HCT116 (cell line): ENCODE measurements around the gene PPIC. TPM values are rescaled to one million over a fixed set of nuclear protein-coding genes. Genes with fewer than 3 reads are reported as not detected.
A peak's percentile ranks its signal among the peaks of the same experiment; 100 is the strongest.

Source experiments
- ATAC-seq: fragments of 200-7000 bp; cut with Tn5 transposase; 2 replicates; pipeline ENCODE4 v1.9.1; 2020; ENCODE audit warnings: mild to moderate bottlenecking, moderate library complexity
- BruUV-seq: library from RNA; stranded (reverse); fragments of 400-500 nt; replicated peaks from 2 replicates; lab custom pipeline; 2021; lab: Mats Ljungman, UMichigan
- CTCF ChIA-PET: fragments of 300-600 bp; sonication (Branson Sonifier 250); formaldehyde crosslinking; loops from one replicate; lab custom pipeline; 2021; ENCODE audit warnings: antibody characterized with exemption; lab: Charles Lee
- POLR2A ChIA-PET: fragments of 300-600, 350-600 bp; sonication (Branson Sonifier 250); formaldehyde crosslinking; loops from one replicate; lab custom pipeline; 2021; ENCODE audit warnings: antibody characterized with exemption; lab: Charles Lee
- RAD21 ChIA-PET, 2 experiments: fragments of 300-600 bp; sonication (Branson Sonifier 250); formaldehyde crosslinking; loops; one replicate each; lab custom pipeline; 2023; ENCODE audit warnings: low total read pairs in 2 of 2; ENCODE audit not compliant: uncharacterized antibody in 2 of 2, unreplicated experiment in 2 of 2, low non-redundant PET in 1 of 2; lab: Charles Lee
- DNase-seq: peaks from one replicate; pipeline ENCODE4 v3.0.0-alpha.2; 2010; ENCODE audit warnings: low read depth, low spot score
- H2AFZ ChIP-seq: fragments of 200-600 bp; shearing (Covaris generic), sonication (generic); 2 replicates; pipeline ENCODE4 v1.6.1; 2017; ENCODE audit warnings: low read depth, mixed run types, mixed read lengths, antibody characterized with exemption, low read length; ENCODE audit not compliant: poor library complexity, severe bottlenecking
- H3K27ac ChIP-seq: 2 replicates; pipeline ENCODE4 v1.5.1; 2012; ENCODE audit warnings: low read depth, low read length
- H3K27me3 ChIP-seq: fragments of 200-600 bp; sonication (generic); 2 replicates; pipeline ENCODE4 v1.6.1; 2016; ENCODE audit warnings: mixed run types, low read length, mixed read lengths; ENCODE audit not compliant: insufficient read depth
- H3K36me3 ChIP-seq, 2 experiments: fragments of 200-500 bp in 1 of 2; fragments of 200-600 bp in 1 of 2; sonication (Bioruptor generic) in 1 of 2; sonication (generic) in 1 of 2; 2 replicates each; pipeline versions ENCODE4 v1.5.1 to v1.6.1; 2014 to 2016; ENCODE audit warnings: low read length in 2 of 2, inconsistent platforms in 1 of 2, mixed read lengths in 1 of 2, mixed run types in 1 of 2; ENCODE audit not compliant: insufficient read depth in 2 of 2, control insufficient read depth in 1 of 2
- H3K4me1 ChIP-seq, 2 experiments: fragments of 200-600 bp in 1 of 2; sonication (generic) in 1 of 2; 2 replicates each; pipeline versions ENCODE4 v1.5.1 to v1.6.1; 2012 to 2017; ENCODE audit warnings: low read length in 2 of 2, inconsistent platforms in 1 of 2, mild to moderate bottlenecking in 1 of 2, mixed read lengths in 1 of 2, mixed run types in 1 of 2, moderate library complexity in 1 of 2; ENCODE audit not compliant: insufficient read depth in 2 of 2, control insufficient read depth in 1 of 2
- H3K4me2 ChIP-seq: fragments of 200-600 bp; sonication (generic); 2 replicates; pipeline ENCODE4 v1.6.1; 2017; ENCODE audit warnings: mixed run types, low read length, mixed read lengths
- H3K4me3 ChIP-seq, 2 experiments: fragments of 200-600 bp in 1 of 2; sonication (generic) in 1 of 2; replicated peaks in 1 of 2; 2 replicates each; pipeline ENCODE4 v1.5.1; 2011 to 2016; ENCODE audit warnings: low read length in 2 of 2, control low read depth in 1 of 2, low read depth in 1 of 2, mild to moderate bottlenecking in 1 of 2, mixed read lengths in 1 of 2, mixed run types in 1 of 2
- H3K79me2 ChIP-seq: fragments of 200-600 bp; sonication (generic); 2 replicates; pipeline ENCODE4 v1.6.1; 2017; ENCODE audit warnings: mild to moderate bottlenecking, mixed run types, low read length, moderate library complexity, mixed read lengths; ENCODE audit not compliant: insufficient read depth
- H3K9ac ChIP-seq: fragments of 200-600 bp; sonication (generic); 2 replicates; pipeline ENCODE4 v1.6.1; 2016; ENCODE audit warnings: low read length, mixed read lengths
- H3K9me2 ChIP-seq: fragments of 200-600 bp; sonication (generic), shearing (Covaris generic); 2 replicates; pipeline ENCODE4 v1.6.1; 2017; ENCODE audit warnings: mixed run types, mild to moderate bottlenecking, moderate library complexity; ENCODE audit not compliant: insufficient read depth
- H3K9me3 ChIP-seq, 2 experiments: fragments of 200-500 bp in 1 of 2; fragments of 200-600 bp in 1 of 2; sonication (Bioruptor generic) in 1 of 2; sonication (generic) in 1 of 2; 2 replicates each; pipeline ENCODE4 v1.6.1; 2014 to 2017; ENCODE audit warnings: low read length in 2 of 2, mixed read lengths in 2 of 2, inconsistent platforms in 1 of 2, low read depth in 1 of 2, mild to moderate bottlenecking in 1 of 2, mixed run types in 1 of 2, moderate library complexity in 1 of 2; ENCODE audit not compliant: control insufficient read depth in 1 of 2, insufficient read depth in 1 of 2
- H4K20me1 ChIP-seq: fragments of 200-600 bp; sonication (generic), shearing (Covaris generic); 2 replicates; pipeline ENCODE4 v1.6.1; 2017; ENCODE audit warnings: mixed run types, mild to moderate bottlenecking, moderate library complexity; ENCODE audit not compliant: insufficient read depth
- CBX3 ChIP-seq: IDR thresholded peaks from 2 replicates; pipeline ENCODE4 v1.6.1; 2012; ENCODE audit warnings: low read depth
- CEBPB ChIP-seq: IDR thresholded peaks from 2 replicates; pipeline ENCODE4 v1.6.1; 2012; ENCODE audit warnings: low read depth
- EGR1 ChIP-seq: IDR thresholded peaks from 2 replicates; pipeline ENCODE4 v1.6.1; 2012; ENCODE audit warnings: low read depth
- ELF1 ChIP-seq: IDR thresholded peaks from 2 replicates; pipeline ENCODE4 v1.6.1; 2012; ENCODE audit warnings: low read depth, borderline replicate concordance
- EZH2phosphoT487 ChIP-seq: fragments of 200-600 bp; IDR thresholded peaks from 2 replicates; pipeline ENCODE4 v1.6.1; 2018; ENCODE audit warnings: antibody characterized with exemption, borderline replicate concordance
- FOSL1 ChIP-seq: IDR thresholded peaks from 2 replicates; pipeline ENCODE4 v1.6.1; 2012; ENCODE audit warnings: low read depth
- JUND ChIP-seq: IDR thresholded peaks from 2 replicates; pipeline ENCODE4 v1.6.1; 2012
- MAX ChIP-seq: IDR thresholded peaks from 2 replicates; pipeline ENCODE4 v1.6.1; 2012
- POLR2A ChIP-seq: IDR thresholded peaks from 2 replicates; pipeline ENCODE4 v1.7.0; 2011; ENCODE audit warnings: borderline replicate concordance; ENCODE audit not compliant: insufficient read depth, insufficient read length; ENCODE audit errors: extremely low read depth
- POLR2AphosphoS5 ChIP-seq: IDR thresholded peaks from 2 replicates; pipeline ENCODE4 v1.6.1; 2011; ENCODE audit warnings: mild to moderate bottlenecking, low read depth, low read length, moderate library complexity
- RAD21 ChIP-seq: IDR thresholded peaks from 2 replicates; pipeline ENCODE4 v1.6.1; 2012; ENCODE audit warnings: low read depth, mild to moderate bottlenecking
- REST ChIP-seq: IDR thresholded peaks from 2 replicates; pipeline ENCODE4 v1.6.1; 2012; ENCODE audit warnings: low read depth
- SIN3A ChIP-seq: IDR thresholded peaks from 2 replicates; pipeline ENCODE4 v1.6.1; 2012; ENCODE audit warnings: low read depth
- SP1 ChIP-seq: IDR thresholded peaks from 2 replicates; pipeline ENCODE4 v1.6.1; 2012; ENCODE audit warnings: low read depth
- YY1 ChIP-seq: IDR thresholded peaks from 2 replicates; pipeline ENCODE4 v1.6.1; 2011; ENCODE audit warnings: low read length, low read depth, moderate library complexity, mild to moderate bottlenecking; ENCODE audit not compliant: insufficient replicate concordance; ENCODE audit errors: extremely low read depth
- ZBTB33 ChIP-seq: IDR thresholded peaks from 2 replicates; pipeline ENCODE4 v1.6.1; 2011; ENCODE audit warnings: mild to moderate bottlenecking, low read length, moderate library complexity; ENCODE audit not compliant: insufficient replicate concordance; ENCODE audit errors: extremely low read depth
- ZFX ChIP-seq: fragments of 450-650 bp; IDR thresholded peaks from 2 replicates; pipeline ENCODE4 v1.6.1; 2017
- intact Hi-C: fragments of 100-400 bp; cut with micrococcal nuclease; formaldehyde crosslinking; loops from 2 replicates; pipeline ENCODE4 v1.10.0; 2022
- total RNA-seq: library from RNA; stranded (reverse); gene quantifications from one replicate; pipeline ENCODE4 v1.2.1, GENCODE V29; 2021; ENCODE audit not compliant: unreplicated experiment

PPIC gene
- total RNA-seq, 1 experiment from 2014 or later: 21.5 TPM

DNA sequence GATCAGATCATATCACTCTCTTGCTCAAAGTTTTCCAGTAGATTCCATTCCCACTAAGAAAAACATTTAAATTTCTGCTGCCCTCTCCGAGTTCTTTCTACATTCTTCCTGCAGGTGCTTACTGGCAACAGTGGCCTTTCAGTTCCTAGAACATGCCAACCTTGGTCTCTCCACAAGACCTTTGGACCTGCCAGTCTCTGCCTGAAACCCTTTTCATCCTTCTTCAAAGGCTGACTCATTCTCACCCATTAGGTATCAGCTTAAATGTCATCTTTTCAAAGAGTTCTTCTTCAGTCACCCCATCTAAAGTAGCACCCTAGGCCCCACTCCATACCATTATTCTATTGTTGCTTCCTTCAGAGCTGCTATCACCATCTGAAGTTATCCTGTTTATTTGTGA, 21.8 kb downstream of the PPIC start:
- POLR2A ChIA-PET: no interaction called here
- H3K9ac ChIP-seq: no peak overlapping the region
- DNase-seq (no peak), ATAC-seq (no peak)
- H3K36me3 ChIP-seq: no peaks in the 10 kb centered on the region
- no peaks in the 10 kb centered on the region for H4K20me1 ChIP-seq
- no peaks in the 10 kb centered on the region for H3K9me2 ChIP-seq
- no peak overlapping the region for H2AFZ ChIP-seq
- H3K4me2 ChIP-seq: 0 out of 2 replicates have a peak overlapping the region, but pooled peaks have one; percentile 6
- no TSS peak for BruUV-seq
- TF ChIP-seq EGR1 (no peak), MAX (no peak), SP1 (no peak), FOSL1 (no peak)
- H3K79me2 ChIP-seq: no peaks in the 10 kb centered on the region
- CTCF ChIA-PET: no interaction called here
- peaks cover 0 to 8% of the 10 kb centered on the region in 2 experiments; a peak in 1 of 4 replicates for H3K4me1 ChIP-seq
- RAD21 ChIA-PET: no interaction called here
- intact Hi-C loops: no loop called here
- H3K4me3 ChIP-seq: no peak overlapping the region
- no peaks in the 10 kb centered on the region for H3K27me3 ChIP-seq
- no peak overlapping the region for H3K27ac ChIP-seq
- H3K9me3 ChIP-seq: no peaks in the 10 kb centered on the region

DNA sequence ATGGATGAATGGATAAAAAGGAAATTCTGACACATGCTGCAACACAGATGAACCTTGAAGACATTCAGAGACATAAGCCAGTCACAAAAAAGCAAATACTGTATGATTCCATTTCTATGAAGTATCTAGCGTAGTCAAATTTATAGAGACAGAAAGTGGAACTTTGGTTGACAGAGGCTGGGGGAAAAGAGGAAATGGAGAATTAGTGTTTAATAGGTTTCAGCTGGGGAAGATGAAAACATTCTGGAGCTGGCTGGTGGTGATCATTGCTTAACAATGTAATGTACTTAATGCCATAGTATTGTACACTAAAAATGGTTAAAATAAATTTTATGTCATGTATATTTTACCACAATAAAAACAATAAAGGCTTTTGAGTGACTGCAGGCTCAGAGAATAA, 24.2 kb downstream of the PPIC start:
- no TSS peak for BruUV-seq
- H3K4me1 ChIP-seq: peaks cover 0 to 8% of the 10 kb centered on the region in 2 experiments; a peak in 1 of 4 replicates
- no peak for TF ChIP-seq SIN3A
- no peak for TF ChIP-seq POLR2A
- TF ChIP-seq EZH2phosphoT487: no peak
- TF ChIP-seq POLR2AphosphoS5: no peak
- TF ChIP-seq JUND: no peak
- no peak for TF ChIP-seq ZBTB33
- TF ChIP-seq YY1: no peak
- TF ChIP-seq ELF1: no peak
- no peak for TF ChIP-seq REST
- TF ChIP-seq EGR1: no peak
- no peak for TF ChIP-seq MAX
- no peak for TF ChIP-seq RAD21
- TF ChIP-seq ZFX: no peak
- no peak for TF ChIP-seq SP1
- no peak for TF ChIP-seq CEBPB
- no peak for TF ChIP-seq CBX3
- H3K36me3 ChIP-seq: no peaks in the 10 kb centered on the region
- ATAC-seq (no peak), DNase-seq (no peak)
- no peaks in the 10 kb centered on the region for H3K27me3 ChIP-seq
- H3K4me2 ChIP-seq: no peak overlapping the region
- H3K79me2 ChIP-seq: no peaks in the 10 kb centered on the region
- POLR2A ChIA-PET: no interaction called here
- RAD21 ChIA-PET: no interaction called here
- no peak overlapping the region for H2AFZ ChIP-seq
- no peak overlapping the region for H3K9ac ChIP-seq
- H3K4me3 ChIP-seq: no peak overlapping the region
- H3K9me2 ChIP-seq: no peaks in the 10 kb centered on the region
- H3K9me3 ChIP-seq: no peaks in the 10 kb centered on the region
- H4K20me1 ChIP-seq: no peaks in the 10 kb centered on the region
- H3K27ac ChIP-seq: no peak overlapping the region
- CTCF ChIA-PET: no interaction called here
- intact Hi-C loops: no loop called here
